NCI-H748 (cell line): Measurements from ENCODE around the gene AARS2.

ENCODE experiments used
- DNase-seq: peaks from one replicate; lab custom pipeline; 2025; ENCODE audit not compliant: unreplicated experiment; lab: John Stamatoyannopoulos, UW

AARS2 gene

GRCh38 chr6:44276667-44277640 is 36.2 kb downstream of the AARS2 start:
- DNase-seq, result no peak

DNA sequence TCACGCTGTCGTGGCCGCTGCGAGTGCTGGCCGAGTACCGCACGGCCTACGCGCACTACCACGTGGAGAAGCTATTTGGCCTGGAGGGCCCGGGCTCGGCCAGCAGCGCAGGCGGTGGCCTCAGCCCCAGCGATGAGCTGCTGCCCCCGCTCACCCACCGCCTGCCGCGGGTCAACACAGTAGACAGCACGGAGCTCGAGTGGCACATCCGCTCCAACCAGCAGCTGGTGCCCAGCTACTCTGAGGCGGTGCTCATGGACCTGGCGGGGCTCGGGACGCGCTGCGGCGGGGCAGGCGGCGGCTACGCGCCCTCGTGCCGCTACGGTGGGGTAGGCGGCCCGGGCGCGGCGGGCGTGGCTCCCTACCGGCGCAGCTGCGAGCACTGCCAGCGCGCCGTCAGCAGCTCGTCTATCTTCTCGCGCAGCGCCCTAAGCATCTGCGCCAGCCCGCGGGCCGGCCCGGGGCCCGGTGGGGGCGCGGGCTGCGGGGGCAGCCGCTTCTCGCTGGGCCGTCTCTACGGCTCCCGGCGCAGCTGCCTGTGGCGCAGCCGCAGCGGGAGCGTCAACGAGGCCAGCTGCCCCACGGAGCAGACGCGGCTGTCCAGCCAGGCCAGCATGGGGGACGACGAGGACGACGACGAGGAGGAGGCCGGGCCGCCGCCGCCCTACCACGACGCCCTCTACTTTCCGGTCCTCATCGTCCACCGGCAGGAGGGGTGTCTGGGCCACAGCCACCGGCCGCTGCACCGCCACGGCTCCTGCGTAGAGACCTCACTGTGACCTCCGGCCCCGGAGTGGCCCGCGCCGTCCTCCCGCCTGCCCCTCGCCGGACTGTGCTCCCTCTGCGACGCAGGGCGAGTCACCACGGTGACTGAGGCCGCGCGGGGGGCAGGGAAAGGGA is 37.1 kb downstream of the AARS2 start:
- peak; percentile 64 for DNase-seq

GRCh38 chr6:44275271-44275748 is 37.8 kb downstream of the AARS2 start:
- no peak for DNase-seq

- DNase-seq, result no peak
These were observed 39.5 kb downstream of the AARS2 start for GRCh38 chr6:44273617-44274016.

GRCh38 chr6:44272999-44273566 is 40.1 kb downstream of the AARS2 start:
- no peak for DNase-seq

DNA sequence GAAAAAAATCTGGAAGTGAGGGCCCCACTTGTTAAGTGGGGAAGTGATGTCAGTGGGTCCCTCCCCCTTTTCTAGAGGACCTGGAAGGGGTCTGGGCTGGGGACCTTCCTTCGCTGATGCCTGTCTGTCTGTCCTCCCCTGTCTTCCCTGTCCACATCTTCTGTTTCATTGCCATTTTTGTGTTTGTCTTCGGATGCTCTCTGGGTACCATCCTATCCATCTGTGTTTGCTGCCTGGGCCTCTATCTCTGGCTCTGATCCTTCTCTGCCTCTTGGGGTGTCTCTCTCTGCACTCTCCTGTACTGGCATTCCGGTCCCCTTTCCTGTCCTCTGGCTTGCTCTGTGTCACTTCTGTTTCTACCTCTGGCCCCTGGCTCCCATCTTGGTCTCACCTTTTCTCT is 40.6 kb downstream of the AARS2 start:
- no peak for DNase-seq

DNA sequence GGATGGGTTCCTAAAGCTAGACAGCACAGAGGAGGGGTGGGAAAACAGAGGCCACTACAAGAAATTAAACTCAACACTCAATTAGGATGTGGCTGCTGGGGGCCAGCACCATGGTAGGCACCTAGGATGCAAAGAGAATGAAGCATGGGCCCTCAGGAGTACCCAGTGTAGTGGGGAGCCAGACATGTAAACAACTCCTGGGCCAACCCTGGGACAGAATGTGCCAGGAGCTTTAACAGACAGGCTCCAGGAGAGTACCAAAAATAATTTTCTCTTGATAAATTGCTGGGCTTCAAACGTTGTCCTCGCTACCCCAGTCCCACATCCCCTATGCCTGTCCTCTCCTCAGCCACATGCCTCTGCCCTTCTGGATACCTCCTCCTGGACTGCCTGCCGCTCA is 41.2 kb downstream of the AARS2 start:
- DNase-seq, result no peak

DNA sequence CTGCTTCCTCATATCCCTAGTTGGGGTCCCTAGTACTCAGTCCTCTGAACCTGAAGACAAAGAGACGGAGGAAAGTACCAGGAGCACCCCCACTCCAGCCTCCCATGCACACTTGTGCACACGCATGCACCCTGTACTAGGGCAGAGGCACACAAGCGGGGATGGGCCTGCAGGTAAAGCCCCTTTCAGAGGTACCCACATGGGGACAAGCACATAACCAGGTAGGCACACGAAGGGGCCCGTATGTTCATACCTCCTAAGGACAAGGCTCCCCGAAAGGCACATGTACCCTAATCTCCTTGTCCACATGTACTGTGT is 41.8 kb downstream of the AARS2 start:
- no peak for DNase-seq

DNA sequence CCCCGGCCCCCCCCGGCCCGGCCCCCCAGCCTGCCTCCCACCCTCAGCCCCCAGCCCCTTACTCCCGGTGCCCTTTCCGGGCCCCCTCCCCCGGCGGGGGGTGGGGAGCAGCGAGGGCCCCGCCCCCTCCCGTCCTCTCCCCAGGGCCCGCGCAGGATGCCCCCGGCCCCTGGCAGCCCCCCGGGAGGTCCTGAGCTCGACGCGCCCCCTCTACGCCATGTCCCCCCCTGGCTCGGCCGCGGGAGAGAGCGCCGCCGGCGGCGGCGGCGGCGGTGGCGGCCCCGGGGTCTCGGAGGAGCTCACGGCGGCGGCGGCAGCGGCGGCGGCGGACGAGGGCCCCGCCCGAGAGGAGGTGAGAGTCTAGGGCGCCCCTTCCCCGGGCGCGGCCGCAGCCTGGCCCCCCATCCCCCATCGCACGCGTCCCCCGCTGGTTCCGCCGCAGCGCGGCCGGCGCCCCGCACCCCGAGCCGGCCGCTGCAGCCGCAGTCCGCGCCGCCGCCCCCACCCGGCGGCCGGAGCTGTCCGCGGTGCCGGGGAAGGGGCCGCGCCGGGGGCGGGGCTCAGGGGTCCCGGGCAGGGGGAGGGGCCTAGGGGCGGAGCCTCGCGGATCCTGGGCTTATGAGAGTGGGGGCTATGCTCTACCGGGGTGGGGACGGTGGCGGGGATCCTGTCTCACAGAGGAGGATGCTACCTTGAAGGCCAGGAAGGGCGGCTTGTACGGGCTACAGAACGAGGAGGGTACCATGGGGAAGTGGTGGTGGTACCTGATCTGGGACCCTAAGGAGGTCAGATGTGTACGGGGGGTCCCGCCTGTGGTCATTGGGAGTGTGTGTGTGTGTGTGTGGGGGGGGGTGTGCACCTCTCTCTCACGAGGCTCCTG is 42.4 kb downstream of the AARS2 start:
- peak; percentile 78 for DNase-seq

DNA sequence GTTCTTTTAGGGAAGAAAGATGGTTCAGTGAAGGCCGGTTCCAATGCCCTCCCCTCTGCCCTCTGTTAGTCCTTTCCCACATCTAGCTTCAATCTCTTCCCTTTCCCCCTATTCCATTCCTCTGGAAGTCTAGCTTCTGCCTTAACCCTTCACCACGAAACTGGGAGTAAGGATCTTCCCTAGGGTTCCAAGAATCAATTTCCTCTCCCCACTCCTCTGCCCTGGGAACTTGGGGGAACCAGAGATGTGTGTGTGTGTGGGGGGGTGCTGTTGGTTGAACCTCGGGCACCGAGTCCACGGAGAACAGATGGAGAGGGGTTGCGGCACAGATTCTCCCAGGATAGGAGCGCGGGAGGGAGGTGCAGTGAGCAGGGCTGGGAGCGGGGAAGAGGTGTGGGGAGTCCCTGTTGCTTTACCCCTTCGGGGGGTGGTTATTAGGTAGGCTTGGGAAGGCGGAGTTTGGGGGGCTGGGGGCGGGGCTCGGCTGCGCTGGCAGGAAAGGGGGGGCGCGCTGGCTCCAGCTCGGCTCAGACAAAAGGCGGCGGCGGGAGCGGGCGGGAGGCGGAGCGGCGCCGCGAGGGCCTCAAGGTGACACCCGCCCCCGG is 43.1 kb downstream of the AARS2 start, which contains the start of gene TMEM151B:
TSS of gene TMEM151B (plus strand) at position 530 of the 605 bp plus-strand sequence. CDS start 293 bp downstream, outside the sequence.
- peak; percentile 57 for DNase-seq

DNA sequence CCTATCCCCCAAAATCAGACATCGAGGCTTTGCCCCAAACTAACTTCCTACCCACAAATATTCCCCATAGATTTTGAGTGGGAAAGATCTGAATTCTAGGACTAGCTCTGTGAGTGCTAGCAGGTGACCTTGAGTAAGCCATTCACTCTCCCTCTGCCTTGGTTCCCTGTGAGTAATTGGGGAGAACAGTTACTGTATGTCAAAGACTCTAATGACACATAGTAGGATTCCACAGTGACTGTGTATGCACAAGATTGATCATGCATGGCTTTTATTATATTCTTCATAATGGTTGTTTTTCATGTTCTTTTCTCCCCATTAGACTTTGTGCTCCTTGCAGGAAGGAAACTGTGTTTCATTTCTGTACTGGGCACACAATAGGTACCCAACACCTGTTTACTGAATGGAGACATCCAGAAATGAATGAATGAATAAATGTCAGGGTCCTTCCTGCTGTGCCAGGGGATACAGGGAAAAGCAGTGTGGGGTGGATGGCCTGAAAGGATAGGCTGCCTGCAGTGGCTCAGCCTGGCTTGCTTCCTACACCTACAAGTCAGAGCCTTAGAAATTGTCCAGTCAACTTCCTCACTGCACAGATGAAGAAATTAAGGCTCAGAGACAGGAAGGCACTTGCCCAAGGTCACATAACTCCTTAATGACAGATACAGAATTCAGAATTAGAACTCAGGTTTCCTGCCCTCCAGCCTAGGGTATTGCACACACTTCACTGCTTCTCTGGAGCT is 43.8 kb downstream of the AARS2 start:
- DNase-seq, result no peak

GRCh38 chr6:44268095-44268628 is 45.0 kb downstream of the AARS2 start:
- peak; percentile 80 for DNase-seq

DNA sequence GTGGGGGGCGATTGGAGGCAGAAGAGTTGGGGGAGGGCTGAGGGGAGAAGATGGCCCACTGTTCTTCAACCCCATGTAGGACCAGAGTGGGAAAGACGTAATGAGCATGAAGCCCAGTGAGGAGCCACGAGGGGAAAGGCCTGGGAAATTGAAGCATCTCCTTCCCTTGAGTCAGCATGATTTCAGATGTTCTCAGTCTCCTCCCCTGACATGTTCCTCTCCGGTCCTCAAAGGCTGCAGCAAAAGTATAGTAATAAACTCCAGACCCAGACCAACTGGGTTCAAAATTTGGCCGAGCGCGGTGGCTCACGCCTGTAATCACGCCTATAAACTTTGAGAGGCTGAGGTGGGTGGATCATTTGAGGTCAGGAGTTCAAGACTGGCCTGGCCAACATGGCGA is 45.9 kb downstream of the AARS2 start:
- no peak for DNase-seq

DNA sequence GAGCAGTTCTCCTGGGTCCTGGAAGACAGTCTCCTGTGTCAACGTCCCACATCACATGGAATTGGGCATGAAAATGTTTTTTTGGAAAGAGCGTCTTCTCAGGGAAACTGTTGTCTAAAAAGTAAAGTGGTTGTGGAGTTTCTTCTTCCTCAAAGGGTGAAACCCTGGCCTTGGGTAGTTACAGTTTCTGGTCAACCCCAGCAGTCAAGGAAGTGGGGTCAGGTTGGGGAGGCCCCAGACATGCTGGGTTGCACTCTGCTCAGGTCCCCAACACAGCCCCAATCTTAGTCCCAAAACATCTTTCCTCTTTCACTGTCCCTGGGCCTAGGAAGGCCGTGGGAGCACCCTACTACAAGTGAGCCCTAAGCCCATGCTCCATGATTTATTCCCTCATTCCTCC is 46.8 kb downstream of the AARS2 start:
- DNase-seq, result no peak

- no peak for DNase-seq
These were observed 47.4 kb downstream of the AARS2 start for GRCh38 chr6:44265722-44266233.

DNA sequence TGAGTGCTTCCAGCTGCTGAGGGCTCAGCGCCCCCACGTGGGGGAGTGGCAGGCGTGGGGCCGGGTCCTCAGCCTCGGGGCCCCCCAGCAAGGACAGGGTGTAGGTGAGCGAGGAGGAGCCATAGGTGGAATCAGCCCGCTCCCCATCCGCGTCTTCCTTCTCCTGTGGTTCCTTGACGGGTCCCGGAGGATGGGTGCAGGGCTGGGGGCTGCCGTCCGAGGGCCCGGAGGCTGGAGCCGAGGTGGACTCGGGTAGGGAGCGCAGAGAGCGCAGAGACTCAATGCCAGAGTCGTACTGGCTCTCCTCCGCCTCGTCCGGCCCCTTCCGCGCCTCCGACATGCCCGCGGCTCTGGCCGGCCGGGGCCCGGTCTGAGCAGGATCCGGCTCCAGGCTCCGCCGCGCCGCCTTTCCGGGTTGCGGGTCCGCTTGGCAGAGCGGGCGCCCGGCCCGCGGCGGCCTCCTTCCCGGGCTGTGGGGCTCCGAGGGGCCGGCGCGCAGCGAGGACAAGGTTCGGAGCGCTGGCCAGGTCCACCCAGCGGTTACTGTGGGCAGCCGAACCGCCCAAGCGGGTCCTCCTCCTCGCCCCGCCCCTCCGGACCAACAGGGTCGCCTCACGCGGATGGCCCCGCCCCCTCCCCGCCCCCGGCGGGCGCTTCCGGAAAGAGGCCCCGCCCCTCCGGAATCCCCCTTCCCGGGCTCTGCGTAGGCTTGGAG is 48.0 kb downstream of the AARS2 start, which contains the start of gene NFKBIE:
TSS of gene NFKBIE (minus strand) at position 545 of the 715 bp plus-strand sequence. CDS start at position 340, 205 bp downstream.
- peak; percentile 93 for DNase-seq

- DNase-seq, result no peak
These were observed 48.8 kb downstream of the AARS2 start for GRCh38 chr6:44264154-44265006.
